K562 (cell line): ENCODE results near the gene DZIP1. TPM values are rescaled to one million over a fixed set of nuclear protein-coding genes. Genes with fewer than 3 reads are reported as not detected.

ENCODE experiments used
- ATAC-seq: fragments of 200-7000 bp; cut with Tn5 transposase; 3 replicates; pipeline ENCODE4 v1.9.1; 2020; ENCODE audit warnings: moderate library complexity
- BruUV-seq: library from RNA; stranded (reverse); fragments of 400-500 nt; replicated peaks from 2 replicates; lab custom pipeline; 2021; lab: Mats Ljungman, UMichigan
- CTCF ChIA-PET: fragments of 300-600 bp; formaldehyde crosslinking; extraction: SDS; loops from one replicate; lab custom pipeline; 2021; ENCODE audit warnings: low intra/inter-chr PET ratio; lab: Yijun Ruan, JAX
- POLR2A ChIA-PET: fragments of 300-600, 350-650 bp; sonication (Branson Sonifier 250); formaldehyde crosslinking; extraction: SDS; loops from one replicate; lab custom pipeline; 2021; ENCODE audit warnings: antibody characterized with exemption, inconsistent platforms; lab: Yijun Ruan, JAX
- DNase-seq, 4 experiments: peaks; one replicate each; pipeline versions ENCODE4 v3.0.0 to v3.0.0-alpha.2; 2011 to 2018; ENCODE audit warnings: low spot score in 3 of 4, mixed read lengths in 3 of 4; ENCODE audit errors: extremely low read depth in 1 of 4
- FAIRE-seq: peaks from 2 replicates; lab custom pipeline; 2011; peaks lifted over from hg19 to GRCh38; lab: Jason Lieb, UNC
- H2AFZ ChIP-seq: 2 replicates; pipeline ENCODE4 v1.6.0; 2011; ENCODE audit warnings: low read depth, low read length, control low read depth, inconsistent platforms
- H3K27ac ChIP-seq: fragments of 200-600 bp; 3 replicates; pipeline ENCODE4 v1.8.0; 2011; ENCODE audit warnings: low read depth, mild to moderate bottlenecking, control low read depth, inconsistent platforms, low read length, moderate library complexity, mixed read lengths; ENCODE audit errors: extremely low read depth
- H3K27me3 ChIP-seq, 2 experiments: fragments of 300-600 bp in 1 of 2; 2 replicates in 1 of 2; 3 replicates in 1 of 2; pipeline versions ENCODE4 v1.6.0 to v1.8.0; 2011; ENCODE audit warnings: inconsistent platforms in 2 of 2, low read length in 2 of 2, mild to moderate bottlenecking in 1 of 2, mixed read lengths in 1 of 2, moderate library complexity in 1 of 2; ENCODE audit not compliant: control insufficient read depth in 2 of 2, insufficient read depth in 2 of 2
- H3K36me3 ChIP-seq: fragments of 300-600 bp; 3 replicates; pipeline ENCODE4 v1.8.0; 2011; ENCODE audit warnings: mild to moderate bottlenecking, low read length, inconsistent platforms; ENCODE audit not compliant: control insufficient read depth, insufficient read depth
- H3K4me1 ChIP-seq, 2 experiments: fragments of 200-600 bp in 1 of 2; replicated peaks in 1 of 2; 2 replicates in 1 of 2; 3 replicates in 1 of 2; pipeline versions ENCODE4 v1.5.1 to v1.8.0; 2011; ENCODE audit warnings: inconsistent platforms in 2 of 2, low read length in 2 of 2, mild to moderate bottlenecking in 1 of 2, mixed read lengths in 1 of 2, moderate library complexity in 1 of 2; ENCODE audit not compliant: control insufficient read depth in 2 of 2, insufficient read depth in 2 of 2
- H3K4me2 ChIP-seq: 2 replicates; pipeline ENCODE4 v1.6.1; 2011; ENCODE audit warnings: low read length, control low read depth, inconsistent platforms, mixed read lengths; ENCODE audit not compliant: insufficient read depth
- H3K4me3 ChIP-seq: fragments of 200-600 bp; sonication (generic), shearing (Covaris generic); 2 replicates; pipeline ENCODE4 v1.5.1; 2016; ENCODE audit warnings: control low read depth, inconsistent platforms
- H3K79me2 ChIP-seq: fragments of 200-600 bp; 3 replicates; pipeline ENCODE4 v1.8.0; 2011; ENCODE audit warnings: low read length, inconsistent platforms; ENCODE audit not compliant: control insufficient read depth, insufficient read depth
- H3K9ac ChIP-seq, 2 experiments: 2 replicates each; pipeline versions ENCODE4 v1.6.0 to v1.6.1; 2011; ENCODE audit warnings: low read depth in 2 of 2, low read length in 2 of 2, control low read depth in 1 of 2, inconsistent platforms in 1 of 2, mild to moderate bottlenecking in 1 of 2, mixed read lengths in 1 of 2; ENCODE audit not compliant: insufficient read depth in 1 of 2
- H3K9me1 ChIP-seq: one replicate; pipeline ENCODE4 v1.6.0; 2011; ENCODE audit warnings: inconsistent platforms, mild to moderate bottlenecking, low read length, moderate library complexity; ENCODE audit not compliant: control insufficient read depth, insufficient read depth
- H3K9me3 ChIP-seq: replicated peaks from 2 replicates; pipeline ENCODE4 v1.5.1; 2011; ENCODE audit warnings: low read depth, low read length, inconsistent platforms; ENCODE audit not compliant: control insufficient read depth, insufficient read depth
- H4K20me1 ChIP-seq: replicated peaks from 2 replicates; pipeline ENCODE4 v1.6.1; 2011; ENCODE audit warnings: low read length, inconsistent platforms, mixed read lengths; ENCODE audit not compliant: control insufficient read depth, insufficient read depth
- E2F1 ChIP-seq: sonication (generic); formaldehyde crosslinking; IDR thresholded peaks from 2 replicates; pipeline ENCODE4 v1.8.1; 2023; ENCODE audit warnings: mild to moderate bottlenecking, missing genetic modification reagents, moderate library complexity
- GATA2 ChIP-seq: sonication (generic); formaldehyde crosslinking; IDR thresholded peaks from 2 replicates; pipeline ENCODE4 v1.4.0; 2020; ENCODE audit warnings: mild to moderate bottlenecking, missing genetic modification reagents
- KAT7 ChIP-seq: sonication (generic); formaldehyde crosslinking; IDR thresholded peaks from 2 replicates; pipeline ENCODE4 v1.8.0; 2022; ENCODE audit warnings: missing genetic modification reagents, mild to moderate bottlenecking, borderline replicate concordance
- MAX ChIP-seq: sonication (generic); formaldehyde crosslinking; IDR thresholded peaks from 2 replicates; pipeline ENCODE4 v1.9.0; 2022; ENCODE audit warnings: mild to moderate bottlenecking, missing genetic modification reagents
- SIX5 ChIP-seq, 2 experiments: IDR thresholded peaks; 2 replicates each; pipeline ENCODE4 v1.6.1; 2011; ENCODE audit warnings: low read length in 2 of 2, borderline replicate concordance in 1 of 2, low read depth in 1 of 2, mild to moderate bottlenecking in 1 of 2, moderate library complexity in 1 of 2; ENCODE audit not compliant: insufficient read depth in 1 of 2
- TGIF2 ChIP-seq: sonication (generic); formaldehyde crosslinking; IDR thresholded peaks from 2 replicates; pipeline ENCODE4 v1.8.1; 2022; ENCODE audit warnings: mild to moderate bottlenecking, missing genetic modification reagents, moderate library complexity
- ZNF280A ChIP-seq: fragments of 450-650 bp; IDR thresholded peaks from 2 replicates; pipeline ENCODE4 v1.6.1; 2018; ENCODE audit warnings: mild to moderate bottlenecking, low read depth; ENCODE audit not compliant: partially characterized antibody
- ZNF780A ChIP-seq: fragments of 250-450 bp; sonication (Bioruptor Pico); IDR thresholded peaks from 2 replicates; pipeline ENCODE4 v1.5.0; 2021; ENCODE audit warnings: mild to moderate bottlenecking
- WGBS: fragments of 100-300 bp; shearing (Covaris generic); methylation state at CpG from one replicate; pipeline ENCODE4 v1.1.6; 2016; ENCODE audit warnings: low coverage, mixed read lengths; ENCODE audit not compliant: insufficient coverage; ENCODE audit errors: missing lambda C conversion rate; 5-methylcytosine and 5-hydroxymethylcytosine counted together
- in situ Hi-C: fragments of 300-500 bp; cut with MboI; formaldehyde crosslinking; loops from 4 replicates; pipeline ENCODE4 v1.15.0; 2018; ENCODE audit warnings: inconsistent platforms, mixed read lengths
- intact Hi-C: fragments of 100-400 bp; cut with micrococcal nuclease; formaldehyde crosslinking; loops from 2 replicates; pipeline ENCODE4 v1.14.2; 2022
- polyA plus RNA-seq, 8 experiments: library from polyadenylated mRNA; depleted of rRNA in 4 of 8; stranded (reverse) in 5 of 8; unstranded in 3 of 8; fragments of >200 nt; fragmentation: Nextera tagmentation in 2 of 8; fragmentation: Illumina TruSeq in 1 of 8; extraction: Ambion mirVana in 2 of 8; extraction: Trizol in 1 of 8; gene quantifications; 2 replicates each; pipeline versions ENCODE4 v1.2.1 to v1.2.3, GENCODE V29; 2011 to 2014; ENCODE audit warnings: inconsistent platforms in 1 of 8, missing spikeins in 1 of 8
- total RNA-seq, 7 experiments: library from RNA; depleted of rRNA in 6 of 7; stranded (reverse); fragments of >200 nt in 6 of 7; fragmentation: Illumina TruSeq in 2 of 7; extraction: Trizol in 2 of 7; gene quantifications; 2 replicates each; pipeline versions ENCODE4 v1.2.1 to v1.2.3, GENCODE V29; 2011 to 2021; ENCODE audit warnings: low replicate concordance in 1 of 7

DZIP1 gene
- total and polyA plus RNA-seq, 9 of the 15 experiments (the other 6 are each of a cell fraction or from before 2014, with no cell fraction given), result 0.07 TPM; not detected in 8

- Histone ChIP-seq H3K9me1 (no peaks in the 10 kb centered on the region), H3K4me2 (no peak overlapping the region), H4K20me1 (no peaks in the 10 kb centered on the region), H3K27me3 (peaks cover 0 to 10% of the 10 kb centered on the region in 2 experiments; a peak in 3 of 5 replicates), H3K27ac (no peak overlapping the region), H3K9me3 (no peaks in the 10 kb centered on the region), H3K9ac (no peak overlapping the region), H3K79me2 (no peaks in the 10 kb centered on the region), H3K4me3 (no peak overlapping the region), H2AFZ (no peak overlapping the region), H3K36me3 (no peaks in the 10 kb centered on the region), H3K4me1 (no peaks in the 10 kb centered on the region)
- FAIRE-seq (no peak), ATAC-seq (no peak), DNase-seq (no peak)
- 3% methylated on average over 10 of the region's 10 CpGs for WGBS
- CTCF ChIA-PET, result no interaction called here
- in situ Hi-C loops, result no loop called here
- TF ChIP-seq GATA2, result no peak
- POLR2A ChIA-PET, result interaction anchor here (0.7 to 1.4 kb wide), 2 partner anchors 17 to 313 kb away, joined by 3 read pairs; no protein-coding TSS in a partner anchor
- BruUV-seq, result no TSS peak
- intact Hi-C loops, result loop anchor here (5.0 to 10.0 kb wide), 5 partner anchors 41 to 1344 kb away; no protein-coding TSS in a partner anchor
These were observed 23.5 kb downstream of the DZIP1 start for GRCh38 chr13:95620825-95621498.

GRCh38 chr13:95620030-95620824, 24.3 kb downstream of the DZIP1 start:
- intact Hi-C loops, result loop anchor here (5.0 to 10.0 kb wide), 5 partner anchors 42 to 1345 kb away; no protein-coding TSS in a partner anchor
- no peak for FAIRE-seq
- H3K9me1 ChIP-seq, result no peaks in the 10 kb centered on the region
- ChIA-PET CTCF (no interaction called here), POLR2A (interaction anchor here (0.7 to 1.4 kb wide), 2 partner anchors 16 to 312 kb away, joined by 3 read pairs; no protein-coding TSS in a partner anchor)
- no peaks in the 10 kb centered on the region for H3K79me2 ChIP-seq
- no peak overlapping the region for H3K4me3 ChIP-seq
- WGBS, result 0% methylated on average over 2 of the region's 2 CpGs
- no peaks in the 10 kb centered on the region for H3K9me3 ChIP-seq
- H3K27me3 ChIP-seq, result peaks cover 0 to 15% of the 10 kb centered on the region in 2 experiments; a peak in 3 of 5 replicates
- H2AFZ ChIP-seq, result no peak overlapping the region
- H3K36me3 ChIP-seq, result no peaks in the 10 kb centered on the region
- H3K4me2 ChIP-seq, result no peak overlapping the region
- no peak for ATAC-seq
- no peak overlapping the region for H3K9ac ChIP-seq
- DNase-seq, result no peak
- H3K4me1 ChIP-seq, result no peaks in the 10 kb centered on the region
- in situ Hi-C loops, result no loop called here
- no peaks in the 10 kb centered on the region for H4K20me1 ChIP-seq
- no peak overlapping the region for H3K27ac ChIP-seq
- BruUV-seq, result no TSS peak
- TF ChIP-seq MAX (no peak), SIX5 (IDR thresholded peaks at IDR 0.05; ENCODE audit: borderline replicate concordance in 1 of 2, insufficient read depth in 1 of 2, low read depth in 1 of 2, low read length in 2 of 2) (no peak), E2F1 (CRISPR knock-in tag) (no peak), KAT7 (CRISPR knock-in tag) (no peak), ZNF280A (no peak), ZNF780A (no peak), GATA2 (no peak), TGIF2 (CRISPR knock-in tag) (no peak)
